Thymus (tissue), 11 donors: ENCODE measurements around the gene NCOA1. TPM values are rescaled to one million over a fixed set of nuclear protein-coding genes. Genes with fewer than 3 reads are reported as not detected.

Experiments used
- DNase-seq, 9 donors: peaks; one replicate each; pipeline ENCODE4 v3.0.0-alpha.2; 2013; ENCODE audit warnings: low spot score in 9 of 9, low read depth in 6 of 9, missing footprints in 1 of 9
- H3K27ac ChIP-seq, 2 donors: one replicate each; pipeline ENCODE4 v1.5.1; 2013; ENCODE audit warnings: control low read depth in 1 of 2, low read depth in 1 of 2, low read length in 1 of 2, mild to moderate bottlenecking in 1 of 2, moderate library complexity in 1 of 2
- H3K27me3 ChIP-seq, 2 donors: one replicate each; pipeline ENCODE4 v1.5.1; 2013; ENCODE audit warnings: low read length in 1 of 2; ENCODE audit not compliant: control insufficient read depth in 2 of 2, insufficient read depth in 1 of 2
- H3K36me3 ChIP-seq, 2 donors: one replicate each; pipeline ENCODE4 v1.5.1; 2013; ENCODE audit warnings: low read length in 1 of 2, mild to moderate bottlenecking in 1 of 2, moderate library complexity in 1 of 2; ENCODE audit not compliant: control insufficient read depth in 2 of 2, insufficient read depth in 2 of 2
- H3K4me1 ChIP-seq, 2 donors: one replicate each; pipeline ENCODE4 v1.5.1; 2013; ENCODE audit warnings: low read length in 2 of 2; ENCODE audit not compliant: control insufficient read depth in 2 of 2, insufficient read depth in 2 of 2
- H3K4me3 ChIP-seq, 2 donors: one replicate each; pipeline ENCODE4 v1.5.1; 2013; ENCODE audit warnings: low read length in 2 of 2, control low read depth in 1 of 2, mild to moderate bottlenecking in 1 of 2
- H3K9me3 ChIP-seq, 2 donors: one replicate each; pipeline ENCODE4 v1.5.1; 2013; ENCODE audit warnings: low read length in 1 of 2, mild to moderate bottlenecking in 1 of 2; ENCODE audit not compliant: control insufficient read depth in 2 of 2, insufficient read depth in 1 of 2
- WGBS: extraction: QIAGEN DNeasy Blood & Tissue Kit; methylation state at CpG from one replicate; pipeline ENCODE4 v1.1.7; 2013; 5-methylcytosine and 5-hydroxymethylcytosine counted together
- polyA plus RNA-seq: library from polyadenylated mRNA; stranded (reverse); fragments of 200-250 nt; gene quantifications from one replicate; pipeline ENCODE4 v1.2.3, GENCODE V29; 2013
- total RNA-seq: library from RNA; stranded (reverse); fragments of 120-200 nt; gene quantifications from one replicate; pipeline ENCODE4 v1.2.4, GENCODE V29; 2013
- donor health status: healthy.

NCOA1 gene
- total and polyA plus RNA-seq, 2 donors: 12.4 to 22.3 TPM

- Histone ChIP-seq H3K27me3 (no peaks in the 10 kb centered on the region), H3K4me3 (no peak overlapping the region), H3K4me1 (peaks cover 2 to 8% of the 10 kb centered on the region in 2 donors), H3K9me3 (no peaks in the 10 kb centered on the region), H3K27ac (no peak overlapping the region), H3K36me3 (no peaks in the 10 kb centered on the region)
- no peak for DNase-seq
- WGBS: 97% methylated on average over 3 of the region's 3 CpGs
Measured at GRCh38 chr2:24485197-24485596, 5.9 kb upstream of the NCOA1 start.

DNA sequence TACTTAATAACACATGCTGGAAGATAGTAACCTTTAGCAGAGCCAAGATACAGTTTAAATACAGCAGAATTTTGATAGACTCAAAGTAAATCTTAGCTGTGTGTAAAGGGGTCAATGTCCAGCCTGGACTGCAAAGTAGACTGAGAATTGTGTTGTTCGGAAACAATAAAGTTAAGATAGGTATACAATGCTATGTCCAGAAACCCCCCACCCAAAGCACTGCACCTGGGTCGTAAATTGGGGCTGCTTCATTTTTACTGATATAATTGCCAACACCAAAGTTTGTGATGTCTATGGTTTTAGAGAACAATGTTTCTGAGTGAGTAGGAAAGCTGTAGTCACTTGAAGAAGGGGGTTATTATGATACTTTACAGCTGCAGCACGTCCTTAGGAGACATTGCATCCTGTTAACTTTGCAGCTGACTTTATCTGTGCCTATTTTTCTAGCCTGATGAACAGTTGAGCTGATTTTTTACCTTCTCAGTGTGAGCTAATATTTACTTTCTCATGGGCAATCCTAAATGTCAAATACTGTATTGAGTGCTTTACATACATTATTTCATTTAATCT lies 4.3 kb upstream of the NCOA1 start:
- H3K4me3 ChIP-seq: no peak overlapping the region
- whole genome bisulfite sequencing: 96% methylated on average over 3 of the region's 3 CpGs

DNA sequence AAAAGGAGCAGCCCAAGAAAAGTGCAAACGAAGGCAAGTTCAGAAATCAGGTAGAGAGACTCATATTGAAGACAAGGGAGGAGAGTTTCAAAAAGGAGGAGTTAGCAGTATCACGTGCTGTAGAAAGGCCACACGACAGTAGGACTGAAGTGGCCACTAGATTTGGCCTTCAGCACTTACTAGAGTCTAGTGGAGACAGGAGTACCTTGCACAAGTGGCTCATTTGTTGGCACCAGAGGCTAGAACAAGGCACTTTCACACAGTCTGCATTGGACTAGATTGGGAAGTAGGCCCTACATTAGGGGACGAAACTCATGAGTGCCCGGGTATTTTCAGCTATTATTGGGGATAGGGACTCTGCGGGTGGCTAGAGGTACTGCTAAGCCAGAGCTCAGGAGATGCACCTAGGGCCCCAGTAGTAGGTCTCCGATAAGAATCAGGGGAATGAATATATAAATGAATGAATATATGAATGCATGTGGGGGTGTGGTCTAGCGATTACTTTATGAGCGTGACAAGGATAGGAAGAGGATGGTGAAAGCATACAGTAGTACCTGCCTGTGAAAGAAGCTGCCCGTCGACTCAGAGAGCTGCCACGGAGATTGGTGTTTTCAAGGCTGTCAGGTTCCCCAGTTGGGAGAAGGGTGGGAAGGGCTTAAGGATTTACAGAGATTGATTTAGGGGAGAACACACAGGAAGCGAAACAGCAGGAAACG lies 1.4 kb upstream of the NCOA1 start:
- Histone ChIP-seq H3K27me3 (no peaks in the 10 kb centered on the region), H3K36me3 (no peaks in the 10 kb centered on the region), H3K27ac (no peak overlapping the region), H3K4me3 (no peak overlapping the region), H3K4me1 (peaks cover 15 to 23% of the 10 kb centered on the region in 2 donors), H3K9me3 (no peaks in the 10 kb centered on the region)
- no peak for DNase-seq
- WGBS: 84% methylated on average over 14 of the region's 14 CpGs

More for the DNA sequence above, 4.3 kb upstream of the NCOA1 start:
- no peaks in the 10 kb centered on the region for H3K27me3 ChIP-seq
- H3K36me3 ChIP-seq: no peaks in the 10 kb centered on the region
- H3K27ac ChIP-seq: no peak overlapping the region
- DNase-seq: no peak
- H3K9me3 ChIP-seq: no peaks in the 10 kb centered on the region
- H3K4me1 ChIP-seq: peaks cover 2 to 13% of the 10 kb centered on the region in 2 donors

- no peaks in the 10 kb centered on the region for H3K9me3 ChIP-seq
- DNase-seq: peak in 2 of 9 donors; percentile 10 to 11
- WGBS: 50% methylated on average over 12 of the region's 12 CpGs
- peak overlapping the region; percentile 78 to 91 for H3K27ac ChIP-seq
- H3K36me3 ChIP-seq: no peaks in the 10 kb centered on the region
- peak overlapping the region; percentile 51 to 98 for H3K4me3 ChIP-seq
- H3K4me1 ChIP-seq: peaks cover 16 to 23% of the 10 kb centered on the region in 2 donors
- no peaks in the 10 kb centered on the region for H3K27me3 ChIP-seq
Measured at GRCh38 chr2:24490181-24490689, 819 bp upstream of the NCOA1 start.

GRCh38 chr2:24491542-24492420 lies 727 bp downstream of the NCOA1 start:
- peak overlapping the region; percentile 70 to 98 for H3K4me3 ChIP-seq
- DNase-seq: peak in 8 of 9 donors; percentile 30 to 90 (median 71)
- H3K36me3 ChIP-seq: no peaks in the 10 kb centered on the region
- peaks cover 18 to 23% of the 10 kb centered on the region in 2 donors for H3K4me1 ChIP-seq
- peak overlapping the region; percentile 65 to 91 for H3K27ac ChIP-seq
- WGBS: 2% methylated on average over 99 of the region's 100 CpGs
- no peaks in the 10 kb centered on the region for H3K27me3 ChIP-seq
- H3K9me3 ChIP-seq: no peaks in the 10 kb centered on the region

DNA sequence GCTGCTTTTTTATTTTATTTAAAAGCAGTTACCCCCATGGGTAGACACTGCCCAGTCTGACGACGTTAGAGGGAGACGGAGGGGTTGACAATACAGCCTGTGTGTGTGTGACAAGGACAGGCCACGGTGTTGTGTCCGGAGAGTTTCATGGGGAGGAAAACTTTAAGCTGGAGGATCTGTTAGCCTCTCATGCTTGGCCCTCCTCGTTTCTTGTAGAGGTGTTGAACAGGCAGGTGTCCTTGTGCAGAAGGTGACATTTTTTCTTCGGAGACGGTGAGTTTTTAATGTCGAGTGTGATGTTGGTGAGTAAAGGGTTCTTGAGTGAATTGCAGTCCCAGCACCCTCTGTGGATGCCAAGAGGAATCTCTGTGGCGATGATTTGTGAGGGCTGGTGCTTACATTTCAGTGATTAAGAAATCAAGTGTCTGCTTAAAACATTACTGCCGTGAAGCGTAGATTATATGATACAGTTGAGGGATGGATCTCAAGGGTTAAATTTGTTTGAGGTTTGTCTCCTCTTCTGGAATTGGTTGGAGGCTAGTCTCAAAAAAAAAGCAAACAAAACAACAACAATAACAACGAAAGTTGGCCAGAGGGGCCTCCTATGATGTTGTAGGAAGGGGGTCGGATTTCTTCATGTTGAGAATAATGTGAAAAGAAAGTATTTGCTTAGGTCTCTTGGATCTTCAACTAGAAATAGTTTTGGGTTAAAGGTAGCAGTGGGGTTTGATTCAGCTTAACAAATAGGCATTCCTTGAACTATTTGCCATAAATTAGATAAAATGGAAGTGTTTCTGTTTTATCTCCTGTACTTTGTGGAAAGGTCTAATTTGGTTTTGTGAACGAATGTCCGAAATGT lies 1.6 kb downstream of the NCOA1 start:
- H3K4me3 ChIP-seq: peak overlapping the region; percentile 63 to 98
- peaks cover 18 to 23% of the 10 kb centered on the region in 2 donors for H3K4me1 ChIP-seq
- no peaks in the 10 kb centered on the region for H3K27me3 ChIP-seq
- H3K27ac ChIP-seq: peak overlapping the region in 1 of 2 donors; percentile 63
- H3K36me3 ChIP-seq: no peaks in the 10 kb centered on the region
- peak in 2 of 9 donors; percentile 10 to 31 for DNase-seq
- WGBS: 78% methylated on average over 16 of the region's 16 CpGs
- no peaks in the 10 kb centered on the region for H3K9me3 ChIP-seq

- no peak for DNase-seq
- peaks cover 18 to 23% of the 10 kb centered on the region in 2 donors for H3K4me1 ChIP-seq
- H3K27ac ChIP-seq: no peak overlapping the region
Measured at GRCh38 chr2:24493713-24494112, 2.7 kb downstream of the NCOA1 start.

DNA sequence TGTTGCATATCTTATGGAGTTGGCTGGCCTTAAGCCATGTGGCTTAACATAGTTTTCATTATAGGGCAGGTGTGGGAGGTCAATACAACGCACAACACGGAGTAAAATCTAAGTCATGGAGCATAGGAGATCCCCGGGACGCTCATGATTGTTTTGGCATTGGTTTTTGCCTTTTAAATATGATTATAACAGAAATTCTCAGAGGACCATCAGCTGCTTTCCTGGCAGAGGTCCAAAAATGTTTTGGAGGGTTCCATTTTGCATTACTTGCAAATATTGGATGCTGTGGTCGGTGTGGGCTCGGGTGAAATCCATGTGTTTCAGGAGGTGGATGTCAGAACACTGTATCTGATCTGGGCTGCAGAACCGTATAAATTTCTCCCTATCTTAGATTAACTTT lies 3.4 kb downstream of the NCOA1 start:
- no peaks in the 10 kb centered on the region for H3K27me3 ChIP-seq
- no peak for DNase-seq
- no peaks in the 10 kb centered on the region for H3K36me3 ChIP-seq
- H3K4me1 ChIP-seq: peaks cover 18 to 23% of the 10 kb centered on the region in 2 donors
- no peak overlapping the region for H3K27ac ChIP-seq
- whole genome bisulfite sequencing: 97% methylated on average over 7 of the region's 7 CpGs
- no peak overlapping the region for H3K4me3 ChIP-seq
- no peaks in the 10 kb centered on the region for H3K9me3 ChIP-seq

More at GRCh38 chr2:24493713-24494112, 2.7 kb downstream of the NCOA1 start:
- H3K27me3 ChIP-seq: no peaks in the 10 kb centered on the region
- no peak overlapping the region for H3K4me3 ChIP-seq
- no peaks in the 10 kb centered on the region for H3K9me3 ChIP-seq
- H3K36me3 ChIP-seq: no peaks in the 10 kb centered on the region
- 95% methylated on average over 1 of the region's 1 CpG for WGBS
